ENCODE measurements around the gene CIRBP.

Gene CIRBP

DNA sequence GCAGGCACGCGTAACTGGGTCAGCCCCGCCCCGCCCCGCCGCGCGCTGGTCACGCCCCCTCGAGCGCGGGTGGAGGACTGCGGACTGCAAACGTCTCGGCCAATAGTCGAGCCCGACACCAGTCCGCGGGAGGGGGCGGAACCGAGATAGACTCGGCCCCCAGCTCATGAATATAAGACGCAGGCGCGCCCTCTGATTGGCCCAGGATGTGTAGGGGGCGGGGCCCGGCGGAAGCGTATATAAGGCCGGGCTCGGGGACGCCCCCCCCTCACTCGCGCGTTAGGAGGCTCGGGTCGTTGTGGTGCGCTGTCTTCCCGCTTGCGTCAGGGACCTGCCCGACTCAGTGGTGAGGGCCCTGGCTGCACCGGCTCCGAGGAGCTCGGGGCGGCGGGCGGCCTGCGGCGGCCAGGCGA, at the start of gene CIRBP:
TSS of gene CIRBP (plus strand) at position 268 of the 413 bp plus-strand sequence. CDS start 1,602 bp downstream, outside the sequence.
- peaks cover 62% of the 10 kb centered on the region for H3F3A ChIP-seq (ENCODE audit: control insufficient read depth, insufficient read depth)

DNA sequence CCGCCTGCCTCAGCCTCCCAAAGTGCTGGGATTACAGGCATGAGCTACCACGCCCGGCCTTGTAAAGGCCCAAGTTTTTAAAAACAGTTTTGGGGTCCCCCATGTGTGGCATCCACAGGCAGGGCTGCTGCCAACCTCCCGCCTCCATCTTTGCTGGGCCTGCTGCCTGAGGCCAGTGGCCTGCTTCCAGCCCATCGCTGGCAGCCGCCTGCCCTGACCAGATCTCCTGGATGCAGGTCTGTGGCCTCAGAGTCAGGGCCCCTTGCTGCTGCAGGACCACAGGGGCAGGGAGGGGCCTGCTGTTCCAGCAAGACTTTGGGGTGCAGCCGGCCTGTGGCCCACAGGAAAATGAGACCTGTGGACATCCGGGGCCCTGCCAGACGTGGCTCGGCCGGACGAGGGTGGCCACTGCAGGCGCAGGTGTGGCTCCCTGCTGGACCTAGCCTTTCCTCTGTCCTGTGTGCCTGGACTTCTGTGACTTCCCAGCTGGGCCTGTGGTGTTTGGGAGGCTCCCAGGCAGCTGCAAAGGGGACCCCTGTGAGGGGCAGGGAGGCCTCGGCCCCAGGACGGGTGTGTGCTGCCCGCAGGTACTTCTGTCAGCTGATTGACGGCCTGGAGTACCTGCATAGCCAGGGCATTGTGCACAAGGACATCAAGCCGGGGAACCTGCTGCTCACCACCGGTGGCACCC, 49.2 kb upstream of the CIRBP start:
- H3K27me3 ChIP-seq (ENCODE audit: control insufficient read depth, low read length) = no peaks in the 10 kb centered on the region
- H3K27ac ChIP-seq (ENCODE audit: low read depth, low read length) = no peak overlapping the region
- no peaks in the 10 kb centered on the region for H3K4me1 ChIP-seq (ENCODE audit: control insufficient read depth, low read length)
- H3K4me2 ChIP-seq (ENCODE audit: low read length) = no peak overlapping the region
- H4K20me1 ChIP-seq (ENCODE audit: control insufficient read depth, insufficient read depth, low read depth, low read length) = peaks cover 5% of the 10 kb centered on the region; the same call in 1 of the 2 replicates
- no peaks in the 10 kb centered on the region for H3F3A ChIP-seq (ENCODE audit: control insufficient read depth, insufficient read depth)
- peaks cover 55% of the 10 kb centered on the region for H3K79me2 ChIP-seq (ENCODE audit: control insufficient read depth, low read length)
- peaks cover 48% of the 10 kb centered on the region for H3K36me3 ChIP-seq (ENCODE audit: control insufficient read depth, low read length)
- H3K4me3 ChIP-seq (ENCODE audit: low read length) = no peak overlapping the region
- no peaks in the 10 kb centered on the region for H3K9me3 ChIP-seq (ENCODE audit: control insufficient read depth, insufficient read depth, low read length)
- H3K9me2 ChIP-seq (replicated peaks; ENCODE audit: control insufficient read depth, low read length) = no peaks in the 10 kb centered on the region
- no peak for TF ChIP-seq EZH2phosphoT487 (IDR thresholded peaks at IDR 0.05; ENCODE audit: borderline replicate concordance, low read length)
- TF ChIP-seq, protein P1, sequence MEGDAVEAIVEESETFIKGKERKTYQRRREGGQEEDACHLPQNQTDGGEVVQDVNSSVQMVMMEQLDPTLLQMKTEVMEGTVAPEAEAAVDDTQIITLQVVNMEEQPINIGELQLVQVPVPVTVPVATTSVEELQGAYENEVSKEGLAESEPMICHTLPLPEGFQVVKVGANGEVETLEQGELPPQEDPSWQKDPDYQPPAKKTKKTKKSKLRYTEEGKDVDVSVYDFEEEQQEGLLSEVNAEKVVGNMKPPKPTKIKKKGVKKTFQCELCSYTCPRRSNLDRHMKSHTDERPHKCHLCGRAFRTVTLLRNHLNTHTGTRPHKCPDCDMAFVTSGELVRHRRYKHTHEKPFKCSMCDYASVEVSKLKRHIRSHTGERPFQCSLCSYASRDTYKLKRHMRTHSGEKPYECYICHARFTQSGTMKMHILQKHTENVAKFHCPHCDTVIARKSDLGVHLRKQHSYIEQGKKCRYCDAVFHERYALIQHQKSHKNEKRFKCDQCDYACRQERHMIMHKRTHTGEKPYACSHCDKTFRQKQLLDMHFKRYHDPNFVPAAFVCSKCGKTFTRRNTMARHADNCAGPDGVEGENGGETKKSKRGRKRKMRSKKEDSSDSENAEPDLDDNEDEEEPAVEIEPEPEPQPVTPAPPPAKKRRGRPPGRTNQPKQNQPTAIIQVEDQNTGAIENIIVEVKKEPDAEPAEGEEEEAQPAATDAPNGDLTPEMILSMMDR (IDR thresholded peaks at IDR 0.05; ENCODE audit: low read depth, low read length, poor library complexity, severe bottlenecking) = no peak

More for the DNA sequence above, at the start of gene CIRBP:
- H3K9me2 ChIP-seq (replicated peaks; ENCODE audit: control insufficient read depth, low read length) = no peaks in the 10 kb centered on the region
- TF ChIP-seq, protein P1 (IDR thresholded peaks at IDR 0.05; ENCODE audit: low read depth, low read length, poor library complexity, severe bottlenecking) = no peak
- H3K4me1 ChIP-seq (ENCODE audit: control insufficient read depth, low read length) = peaks cover 83% of the 10 kb centered on the region
- peaks cover 51% of the 10 kb centered on the region for H3K36me3 ChIP-seq (ENCODE audit: control insufficient read depth, low read length)
- H3K4me3 ChIP-seq (ENCODE audit: low read length) = peak within 1 kb of the TSS; percentile 97
- no peaks in the 10 kb centered on the region for H3K9me3 ChIP-seq (ENCODE audit: control insufficient read depth, insufficient read depth, low read length)
- peaks cover 52% of the 10 kb centered on the region for H3K79me2 ChIP-seq (ENCODE audit: control insufficient read depth, low read length)
- H4K20me1 ChIP-seq (ENCODE audit: control insufficient read depth, insufficient read depth, low read depth, low read length) = peaks cover 19% of the 10 kb centered on the region
- H3K27ac ChIP-seq (ENCODE audit: low read depth, low read length) = peak within 1 kb of the TSS; percentile 77
- no peaks in the 10 kb centered on the region; the same call in 1 of the 2 replicates for H3K27me3 ChIP-seq (ENCODE audit: control insufficient read depth, low read length)
- H3K4me2 ChIP-seq (ENCODE audit: low read length) = peak within 1 kb of the TSS; percentile 99

DNA sequence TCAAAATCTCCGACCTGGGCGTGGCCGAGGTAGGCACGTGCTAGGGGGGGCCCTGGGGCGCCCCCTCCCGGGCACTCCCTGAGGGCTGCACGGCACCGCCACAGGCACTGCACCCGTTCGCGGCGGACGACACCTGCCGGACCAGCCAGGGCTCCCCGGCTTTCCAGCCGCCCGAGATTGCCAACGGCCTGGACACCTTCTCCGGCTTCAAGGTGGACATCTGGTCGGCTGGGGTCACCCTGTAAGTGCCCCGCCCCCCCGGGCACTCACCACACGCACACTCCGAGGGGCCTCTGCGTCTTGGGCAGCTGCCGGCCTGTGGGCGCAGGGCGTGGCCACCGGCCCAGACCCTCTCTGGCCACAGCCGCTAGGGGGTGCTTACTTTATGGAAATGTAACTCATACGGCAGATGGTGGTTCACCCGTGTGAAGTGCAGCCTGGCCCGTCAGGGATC, 48.6 kb upstream of the CIRBP start:
- peaks cover 5% of the 10 kb centered on the region; the same call in 1 of the 2 replicates for H4K20me1 ChIP-seq (ENCODE audit: control insufficient read depth, insufficient read depth, low read depth, low read length)
- no peak overlapping the region for H3K27ac ChIP-seq (ENCODE audit: low read depth, low read length)
- TF ChIP-seq, protein P1 (IDR thresholded peaks at IDR 0.05; ENCODE audit: low read depth, low read length, poor library complexity, severe bottlenecking) = peak; percentile 69
- TF ChIP-seq EZH2phosphoT487 (IDR thresholded peaks at IDR 0.05; ENCODE audit: borderline replicate concordance, low read length) = no peak
- H3K79me2 ChIP-seq (ENCODE audit: control insufficient read depth, low read length) = peaks cover 50% of the 10 kb centered on the region
- H3K4me1 ChIP-seq (ENCODE audit: control insufficient read depth, low read length) = no peaks in the 10 kb centered on the region
- no peaks in the 10 kb centered on the region for H3F3A ChIP-seq (ENCODE audit: control insufficient read depth, insufficient read depth)
- peaks cover 45% of the 10 kb centered on the region for H3K36me3 ChIP-seq (ENCODE audit: control insufficient read depth, low read length)
- no peaks in the 10 kb centered on the region for H3K27me3 ChIP-seq (ENCODE audit: control insufficient read depth, low read length)
- no peak overlapping the region for H3K4me2 ChIP-seq (ENCODE audit: low read length)
- no peak overlapping the region for H3K4me3 ChIP-seq (ENCODE audit: low read length)
- no peaks in the 10 kb centered on the region for H3K9me2 ChIP-seq (replicated peaks; ENCODE audit: control insufficient read depth, low read length)
- H3K9me3 ChIP-seq (ENCODE audit: control insufficient read depth, insufficient read depth, low read length) = no peaks in the 10 kb centered on the region

Measured in DOHH2 (cell line).